Measurements from ENCODE around the gene INSR.

Gene INSR

GRCh38 chr19:7265963-7266362 is 28.3 kb downstream of the INSR start:
- H3K9me3 ChIP-seq (ENCODE audit: insufficient read depth, low read depth, low read length), result no peaks in the 10 kb centered on the region
- no peaks in the 10 kb centered on the region for H3K4me1 ChIP-seq (ENCODE audit: insufficient read depth, low read length)
- H3K9ac ChIP-seq (ENCODE audit: low read depth, low read length), result no peak overlapping the region
- no peak overlapping the region for H3K4me3 ChIP-seq (ENCODE audit: low read length)
- no peaks in the 10 kb centered on the region for H3K27me3 ChIP-seq (ENCODE audit: insufficient read depth, low read length)
- H3K36me3 ChIP-seq (ENCODE audit: insufficient read depth, low read depth, low read length), result peaks cover 11% of the 10 kb centered on the region
- H3K27ac ChIP-seq (ENCODE audit: low read length), result no peak overlapping the region

GRCh38 chr19:7264858-7265257 is 29.4 kb downstream of the INSR start:
- Histone ChIP-seq H3K27me3 (ENCODE audit: insufficient read depth, low read length) (no peaks in the 10 kb centered on the region), H3K27ac (ENCODE audit: low read length) (no peak overlapping the region), H3K36me3 (ENCODE audit: insufficient read depth, low read depth, low read length) (peaks cover 11% of the 10 kb centered on the region), H3K9me3 (ENCODE audit: insufficient read depth, low read depth, low read length) (no peaks in the 10 kb centered on the region), H3K4me3 (ENCODE audit: low read length) (no peak overlapping the region), H3K4me1 (ENCODE audit: insufficient read depth, low read length) (no peaks in the 10 kb centered on the region), H3K9ac (ENCODE audit: low read depth, low read length) (no peak overlapping the region)

- no peak overlapping the region for H3K9ac ChIP-seq (ENCODE audit: low read depth, low read length)
These were observed 30.7 kb downstream of the INSR start for GRCh38 chr19:7263521-7263920.

GRCh38 chr19:7263066-7263465 is 31.1 kb downstream of the INSR start:
- H3K36me3 ChIP-seq (ENCODE audit: insufficient read depth, low read depth, low read length), result peaks cover 11% of the 10 kb centered on the region
- no peak overlapping the region for H3K27ac ChIP-seq (ENCODE audit: low read length)
- H3K9ac ChIP-seq (ENCODE audit: low read depth, low read length), result no peak overlapping the region
- H3K4me3 ChIP-seq (ENCODE audit: low read length), result no peak overlapping the region
- H3K4me1 ChIP-seq (ENCODE audit: insufficient read depth, low read length), result no peaks in the 10 kb centered on the region
- no peaks in the 10 kb centered on the region for H3K9me3 ChIP-seq (ENCODE audit: insufficient read depth, low read depth, low read length)
- H3K27me3 ChIP-seq (ENCODE audit: insufficient read depth, low read length), result no peaks in the 10 kb centered on the region

More at GRCh38 chr19:7263521-7263920, 30.7 kb downstream of the INSR start:
- Histone ChIP-seq H3K9me3 (ENCODE audit: insufficient read depth, low read depth, low read length) (no peaks in the 10 kb centered on the region), H3K27me3 (ENCODE audit: insufficient read depth, low read length) (no peaks in the 10 kb centered on the region), H3K27ac (ENCODE audit: low read length) (no peak overlapping the region), H3K4me1 (ENCODE audit: insufficient read depth, low read length) (no peaks in the 10 kb centered on the region), H3K36me3 (ENCODE audit: insufficient read depth, low read depth, low read length) (peaks cover 11% of the 10 kb centered on the region), H3K4me3 (ENCODE audit: low read length) (no peak overlapping the region)

- Histone ChIP-seq H3K36me3 (ENCODE audit: insufficient read depth, low read depth, low read length) (peaks cover 8% of the 10 kb centered on the region), H3K9ac (ENCODE audit: low read depth, low read length) (no peak overlapping the region), H3K4me1 (ENCODE audit: insufficient read depth, low read length) (no peaks in the 10 kb centered on the region), H3K27ac (ENCODE audit: low read length) (no peak overlapping the region), H3K9me3 (ENCODE audit: insufficient read depth, low read depth, low read length) (no peaks in the 10 kb centered on the region), H3K4me3 (ENCODE audit: low read length) (no peak overlapping the region), H3K27me3 (ENCODE audit: insufficient read depth, low read length) (no peaks in the 10 kb centered on the region)
These were observed 31.7 kb downstream of the INSR start for GRCh38 chr19:7262470-7262869.

- no peaks in the 10 kb centered on the region for H3K4me1 ChIP-seq (ENCODE audit: insufficient read depth, low read length)
- H3K9me3 ChIP-seq (ENCODE audit: insufficient read depth, low read depth, low read length), result no peaks in the 10 kb centered on the region
- H3K36me3 ChIP-seq (ENCODE audit: insufficient read depth, low read depth, low read length), result no peaks in the 10 kb centered on the region; the same call in 1 of the 2 replicates
- no peak overlapping the region for H3K9ac ChIP-seq (ENCODE audit: low read depth, low read length)
- no peak overlapping the region for H3K4me3 ChIP-seq (ENCODE audit: low read length)
- no peak overlapping the region for H3K27ac ChIP-seq (ENCODE audit: low read length)
- no peaks in the 10 kb centered on the region for H3K27me3 ChIP-seq (ENCODE audit: insufficient read depth, low read length)
These were observed 34.1 kb downstream of the INSR start for GRCh38 chr19:7260161-7260560.

- H3K4me3 ChIP-seq (ENCODE audit: low read length), result no peak overlapping the region
- no peaks in the 10 kb centered on the region for H3K36me3 ChIP-seq (ENCODE audit: insufficient read depth, low read depth, low read length)
- H3K4me1 ChIP-seq (ENCODE audit: insufficient read depth, low read length), result no peaks in the 10 kb centered on the region
- no peak overlapping the region for H3K27ac ChIP-seq (ENCODE audit: low read length)
- H3K9me3 ChIP-seq (ENCODE audit: insufficient read depth, low read depth, low read length), result no peaks in the 10 kb centered on the region
- no peaks in the 10 kb centered on the region for H3K27me3 ChIP-seq (ENCODE audit: insufficient read depth, low read length)
- no peak overlapping the region for H3K9ac ChIP-seq (ENCODE audit: low read depth, low read length)
These were observed 35.3 kb downstream of the INSR start for GRCh38 chr19:7258840-7259395.

GRCh38 chr19:7258041-7258839 is 36.0 kb downstream of the INSR start:
- Histone ChIP-seq H3K4me3 (ENCODE audit: low read length) (no peak overlapping the region), H3K9ac (ENCODE audit: low read depth, low read length) (no peak overlapping the region), H3K4me1 (ENCODE audit: insufficient read depth, low read length) (no peaks in the 10 kb centered on the region), H3K27ac (ENCODE audit: low read length) (no peak overlapping the region), H3K36me3 (ENCODE audit: insufficient read depth, low read depth, low read length) (no peaks in the 10 kb centered on the region), H3K9me3 (ENCODE audit: insufficient read depth, low read depth, low read length) (no peaks in the 10 kb centered on the region), H3K27me3 (ENCODE audit: insufficient read depth, low read length) (no peaks in the 10 kb centered on the region)

- H3K4me1 ChIP-seq (ENCODE audit: insufficient read depth, low read length), result no peaks in the 10 kb centered on the region
- H3K27ac ChIP-seq (ENCODE audit: low read length), result no peak overlapping the region
- no peaks in the 10 kb centered on the region for H3K27me3 ChIP-seq (ENCODE audit: insufficient read depth, low read length)
- no peaks in the 10 kb centered on the region for H3K36me3 ChIP-seq (ENCODE audit: insufficient read depth, low read depth, low read length)
- H3K9me3 ChIP-seq (ENCODE audit: insufficient read depth, low read depth, low read length), result no peaks in the 10 kb centered on the region
- no peak overlapping the region for H3K9ac ChIP-seq (ENCODE audit: low read depth, low read length)
- H3K4me3 ChIP-seq (ENCODE audit: low read length), result no peak overlapping the region
These were observed 36.8 kb downstream of the INSR start for GRCh38 chr19:7257148-7258040.

- Histone ChIP-seq H3K27ac (ENCODE audit: low read length) (no peak overlapping the region), H3K9ac (ENCODE audit: low read depth, low read length) (no peak overlapping the region), H3K9me3 (ENCODE audit: insufficient read depth, low read depth, low read length) (no peaks in the 10 kb centered on the region), H3K4me3 (ENCODE audit: low read length) (no peak overlapping the region), H3K36me3 (ENCODE audit: insufficient read depth, low read depth, low read length) (no peaks in the 10 kb centered on the region), H3K4me1 (ENCODE audit: insufficient read depth, low read length) (no peaks in the 10 kb centered on the region), H3K27me3 (ENCODE audit: insufficient read depth, low read length) (no peaks in the 10 kb centered on the region)
These were observed 38.6 kb downstream of the INSR start for GRCh38 chr19:7255631-7256030.

- Histone ChIP-seq H3K27me3 (ENCODE audit: insufficient read depth, low read length) (no peaks in the 10 kb centered on the region), H3K4me3 (ENCODE audit: low read length) (no peak overlapping the region), H3K36me3 (ENCODE audit: insufficient read depth, low read depth, low read length) (no peaks in the 10 kb centered on the region), H3K27ac (ENCODE audit: low read length) (no peak overlapping the region), H3K4me1 (ENCODE audit: insufficient read depth, low read length) (no peaks in the 10 kb centered on the region), H3K9me3 (ENCODE audit: insufficient read depth, low read depth, low read length) (no peaks in the 10 kb centered on the region), H3K9ac (ENCODE audit: low read depth, low read length) (no peak overlapping the region)
These were observed 39.1 kb downstream of the INSR start for GRCh38 chr19:7255119-7255518.
